A549 (cell line): ENCODE results near the gene GTF2H2C_2.
"Not testable (repeated sequence)": the region's sequence is repeated elsewhere in the genome, so short reads cannot be mapped to it uniquely, and the experiment has no call there.

Experiments used
- ATAC-seq, 2 experiments: fragments of 200-7000 bp in 1 of 2; fragments of >200 bp in 1 of 2; cut with Nextera tagmentation in 1 of 2; cut with Tn5 transposase in 1 of 2; 3 replicates each; pipeline versions ENCODE4 v1.8.0 to v1.9.1; 2018 to 2020; ENCODE audit warnings: mild to moderate bottlenecking in 1 of 2, moderate library complexity in 1 of 2
- CTCF ChIA-PET: fragments of 300-600 bp; sonication (Branson Sonifier 250); formaldehyde crosslinking; extraction: SDS; loops from one replicate; lab custom pipeline; 2021; ENCODE audit warnings: antibody characterized with exemption, inconsistent platforms; lab: Yijun Ruan, JAX
- POLR2A ChIA-PET: fragments of 350-600 bp; formaldehyde crosslinking; extraction: SDS; loops from one replicate; lab custom pipeline; 2021; ENCODE audit warnings: antibody characterized with exemption, inconsistent platforms; lab: Yijun Ruan, JAX
- DNase-seq, 2 experiments: peaks; one replicate each; pipeline versions ENCODE4 v3.0.0 to v3.0.0-alpha.2; 2011 to 2016; ENCODE audit warnings: low read depth in 1 of 2, low spot score in 1 of 2
- FAIRE-seq: peaks from 2 replicates; lab custom pipeline; 2011; peaks lifted over from hg19 to GRCh38; lab: Jason Lieb, UNC
- H3K27ac ChIP-seq, 2 experiments: fragments of >200 bp; sonication (Bioruptor Twin); formaldehyde crosslinking; 3 replicates each; pipeline ENCODE4 v1.5.1; 2016 to 2017
- H3K4me1 ChIP-seq: fragments of >200 bp; sonication (Bioruptor Twin); formaldehyde crosslinking; 3 replicates; pipeline ENCODE4 v1.6.1; 2016
- H3K4me2 ChIP-seq: fragments of >200 bp; sonication (Bioruptor Twin); formaldehyde crosslinking; 3 replicates; pipeline ENCODE4 v1.6.1; 2016
- H3K4me3 ChIP-seq: fragments of >200 bp; sonication (Bioruptor Twin); formaldehyde crosslinking; 3 replicates; pipeline ENCODE4 v1.5.1; 2016
- H3K9me3 ChIP-seq: fragments of >200 bp; sonication (Bioruptor Twin); formaldehyde crosslinking; 3 replicates; pipeline ENCODE4 v1.6.1; 2016
- WGBS: methylation state at CpG from one replicate; pipeline ENCODE4 v1.1.6; 2017; ENCODE audit errors: missing lambda C conversion rate; 5-methylcytosine and 5-hydroxymethylcytosine counted together

The GTF2H2C_2 gene

DNA sequence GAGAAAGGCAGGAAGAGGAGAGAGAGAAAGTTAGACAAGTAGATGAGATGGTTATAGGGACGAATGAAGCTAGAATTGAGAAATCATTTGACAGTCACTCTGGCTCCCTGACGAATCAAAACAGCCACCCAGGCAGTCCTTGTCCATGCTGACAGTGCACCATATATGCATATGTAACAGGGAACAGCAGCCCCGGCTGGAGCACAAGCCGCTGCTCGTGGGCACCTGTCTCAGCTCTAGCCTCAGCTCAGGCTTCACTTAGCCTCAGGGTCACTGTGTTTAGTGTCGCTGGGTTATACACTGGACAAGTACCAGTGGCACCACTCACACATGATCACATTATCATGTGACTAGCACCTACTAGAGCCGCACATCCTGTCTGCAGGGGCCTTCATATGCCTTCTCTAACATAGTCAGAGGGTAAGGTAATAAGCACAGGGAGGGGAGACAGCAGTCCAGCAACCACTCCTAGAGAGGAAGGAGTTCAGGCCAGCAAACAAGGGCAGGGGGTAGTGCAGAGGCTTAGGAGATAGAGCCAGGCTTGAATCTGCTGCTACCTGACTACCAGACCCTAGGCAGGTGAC is 54.9 kb downstream of the GTF2H2C_2 start:
- FAIRE-seq, DNase-seq, H3K4me2 ChIP-seq, H3K9me3 ChIP-seq, POLR2A ChIA-PET, H3K27ac ChIP-seq, H3K4me1 ChIP-seq, CTCF ChIA-PET, H3K4me3 ChIP-seq: not testable (repeated sequence)
- no CpG with 5 or more reads among the region's 7 CpGs for WGBS
- ATAC-seq = peak; percentile 32 to 47; a peak in 4 of 6 replicates
